ENCODE measurements around the gene SLC15A2. TPM values are rescaled to one million over a fixed set of nuclear protein-coding genes. Genes with fewer than 3 reads are reported as not detected.

SLC15A2 gene
- total and polyA plus RNA-seq, 4 experiments from 2014 or later: 0.15 to 4.3 (median 1.3) TPM

- no peak for DNase-seq
- ChIA-PET POLR2A (ENCODE audit: partially characterized antibody) (no interaction called here), CTCF (ENCODE audit: partially characterized antibody) (no interaction called here)
- intact Hi-C loops (cut with micrococcal nuclease): no loop called here
- H3K36me3 ChIP-seq (ENCODE audit: insufficient read depth, low read length): no peaks in the 10 kb centered on the region
- no peaks in the 10 kb centered on the region for H3K27me3 ChIP-seq (ENCODE audit: insufficient read depth, low read length)
- peaks cover 0 to 2% (median 0%) of the 10 kb centered on the region in 8 donors for H3K9me3 Mint-ChIP-seq
- peaks cover 2 to 4% of the 10 kb centered on the region in 2 donors for H3K36me3 Mint-ChIP-seq
- no peak overlapping the region for H3K4me3 Mint-ChIP-seq
- peak overlapping the region in 1 of 7 donors; percentile 39 for H3K27ac Mint-ChIP-seq
- H3K27ac ChIP-seq (ENCODE audit: low read depth, low read length): no peak overlapping the region
- no peaks in the 10 kb centered on the region for H3K9me3 ChIP-seq (ENCODE audit: control insufficient read depth in 1 of 2, low read length in 2 of 2)
- no peaks in the 10 kb centered on the region for H3K4me1 Mint-ChIP-seq
- H3K27me3 Mint-ChIP-seq: no peaks in the 10 kb centered on the region
- H3K4me3 ChIP-seq (ENCODE audit: low read length in 2 of 2): no peak overlapping the region
- no peaks in the 10 kb centered on the region for H3K4me1 ChIP-seq (ENCODE audit: insufficient read depth, low read length)
Measured at GRCh38 chr3:121896823-121897222, 2.6 kb downstream of the SLC15A2 start.

- Histone ChIP-seq H3K27ac (ENCODE audit: low read depth, low read length) (no peak overlapping the region), H3K27me3 (ENCODE audit: insufficient read depth, low read length) (no peaks in the 10 kb centered on the region), H3K4me1 (ENCODE audit: insufficient read depth, low read length) (no peaks in the 10 kb centered on the region), H3K4me3 (ENCODE audit: low read length in 2 of 2) (no peak overlapping the region), H3K9me3 (ENCODE audit: control insufficient read depth in 1 of 2, low read length in 2 of 2) (no peaks in the 10 kb centered on the region), H3K36me3 (ENCODE audit: insufficient read depth, low read length) (no peaks in the 10 kb centered on the region)
- Mint-ChIP-seq H3K27ac (peak overlapping the region in 1 of 7 donors; percentile 39), H3K9me3 (peaks cover 0 to 2% (median 0%) of the 10 kb centered on the region in 8 donors), H3K36me3 (peaks cover 3 to 4% of the 10 kb centered on the region in 2 donors), H3K4me3 (no peak overlapping the region), H3K27me3 (no peaks in the 10 kb centered on the region), H3K4me1 (no peaks in the 10 kb centered on the region)
- DNase-seq: no peak
- ChIA-PET POLR2A (ENCODE audit: partially characterized antibody) (no interaction called here), CTCF (ENCODE audit: partially characterized antibody) (no interaction called here)
- intact Hi-C loops (cut with micrococcal nuclease): no loop called here
Measured at GRCh38 chr3:121897296-121897695, 3.1 kb downstream of the SLC15A2 start.

GRCh38 chr3:121913305-121913990 lies 19.2 kb downstream of the SLC15A2 start:
- Mint-ChIP-seq H3K27ac (no peak overlapping the region), H3K9me3 (peaks cover 0 to 3% (median 2%) of the 10 kb centered on the region in 8 donors), H3K4me3 (no peak overlapping the region), H3K4me1 (no peaks in the 10 kb centered on the region), H3K27me3 (no peaks in the 10 kb centered on the region), H3K36me3 (peaks cover 8 to 57% of the 10 kb centered on the region in 2 donors)
- ChIA-PET POLR2A (ENCODE audit: partially characterized antibody) (no interaction called here), CTCF (ENCODE audit: partially characterized antibody) (no interaction called here)
- no peaks in the 10 kb centered on the region for H3K4me1 ChIP-seq (ENCODE audit: insufficient read depth, low read length)
- intact Hi-C loops (cut with micrococcal nuclease): no loop called here
- H3K27ac ChIP-seq (ENCODE audit: low read depth, low read length): no peak overlapping the region
- no peaks in the 10 kb centered on the region for H3K27me3 ChIP-seq (ENCODE audit: insufficient read depth, low read length)
- no peaks in the 10 kb centered on the region for H3K9me3 ChIP-seq (ENCODE audit: control insufficient read depth in 1 of 2, low read length in 2 of 2)
- H3K4me3 ChIP-seq (ENCODE audit: low read length in 2 of 2): no peak overlapping the region
- no peaks in the 10 kb centered on the region for H3K36me3 ChIP-seq (ENCODE audit: insufficient read depth, low read length)
- no peak for DNase-seq

- H3K27me3 ChIP-seq (ENCODE audit: insufficient read depth, low read length): no peaks in the 10 kb centered on the region
- intact Hi-C loops (cut with micrococcal nuclease): no loop called here
- POLR2A ChIA-PET (ENCODE audit: partially characterized antibody): no interaction called here
- Mint-ChIP-seq H3K36me3 (peaks cover 7 to 50% of the 10 kb centered on the region in 2 donors), H3K9me3 (peaks cover 0 to 2% (median 0%) of the 10 kb centered on the region in 8 donors), H3K27me3 (no peaks in the 10 kb centered on the region), H3K27ac (no peak overlapping the region), H3K4me1 (no peaks in the 10 kb centered on the region), H3K4me3 (no peak overlapping the region)
- no peaks in the 10 kb centered on the region for H3K9me3 ChIP-seq (ENCODE audit: control insufficient read depth in 1 of 2, low read length in 2 of 2)
- CTCF ChIA-PET (ENCODE audit: partially characterized antibody): no interaction called here
- no peak for DNase-seq
- H3K4me3 ChIP-seq (ENCODE audit: low read length in 2 of 2): no peak overlapping the region
- H3K27ac ChIP-seq (ENCODE audit: low read depth, low read length): no peak overlapping the region
- H3K36me3 ChIP-seq (ENCODE audit: insufficient read depth, low read length): no peaks in the 10 kb centered on the region
- H3K4me1 ChIP-seq (ENCODE audit: insufficient read depth, low read length): no peaks in the 10 kb centered on the region
Measured at GRCh38 chr3:121914081-121914998, 20.1 kb downstream of the SLC15A2 start.

GRCh38 chr3:121916189-121916588 lies 22.0 kb downstream of the SLC15A2 start:
- Histone ChIP-seq H3K4me1 (ENCODE audit: insufficient read depth, low read length) (no peaks in the 10 kb centered on the region), H3K27me3 (ENCODE audit: insufficient read depth, low read length) (no peaks in the 10 kb centered on the region), H3K9me3 (ENCODE audit: control insufficient read depth in 1 of 2, low read length in 2 of 2) (no peaks in the 10 kb centered on the region), H3K36me3 (ENCODE audit: insufficient read depth, low read length) (no peaks in the 10 kb centered on the region), H3K4me3 (ENCODE audit: low read length in 2 of 2) (no peak overlapping the region), H3K27ac (ENCODE audit: low read depth, low read length) (no peak overlapping the region)
- no peaks in the 10 kb centered on the region for H3K4me1 Mint-ChIP-seq
- H3K36me3 Mint-ChIP-seq: peaks cover 0 to 38% of the 10 kb centered on the region in 2 donors
- peaks cover 0 to 2% (median 0%) of the 10 kb centered on the region in 8 donors for H3K9me3 Mint-ChIP-seq
- intact Hi-C loops (cut with micrococcal nuclease): no loop called here
- ChIA-PET CTCF (ENCODE audit: partially characterized antibody) (no interaction called here), POLR2A (ENCODE audit: partially characterized antibody) (no interaction called here)
- no peak overlapping the region for H3K4me3 Mint-ChIP-seq
- H3K27me3 Mint-ChIP-seq: no peaks in the 10 kb centered on the region
- no peak overlapping the region for H3K27ac Mint-ChIP-seq
- no peak for DNase-seq

GRCh38 chr3:121918779-121919483 lies 24.7 kb downstream of the SLC15A2 start:
- Mint-ChIP-seq H3K27me3 (no peaks in the 10 kb centered on the region), H3K4me1 (no peaks in the 10 kb centered on the region), H3K27ac (no peak overlapping the region), H3K4me3 (no peak overlapping the region), H3K36me3 (peaks cover 1 to 32% of the 10 kb centered on the region in 2 donors), H3K9me3 (peaks cover 0 to 2% (median 0%) of the 10 kb centered on the region in 8 donors)
- intact Hi-C loops (cut with micrococcal nuclease): no loop called here
- ChIA-PET POLR2A (ENCODE audit: partially characterized antibody) (no interaction called here), CTCF (ENCODE audit: partially characterized antibody) (no interaction called here)
- peak in 1 of 5 donors; percentile 5 for DNase-seq
- Histone ChIP-seq H3K36me3 (ENCODE audit: insufficient read depth, low read length) (no peaks in the 10 kb centered on the region), H3K27ac (ENCODE audit: low read depth, low read length) (no peak overlapping the region), H3K9me3 (ENCODE audit: control insufficient read depth in 1 of 2, low read length in 2 of 2) (no peaks in the 10 kb centered on the region), H3K27me3 (ENCODE audit: insufficient read depth, low read length) (no peaks in the 10 kb centered on the region), H3K4me3 (ENCODE audit: low read length in 2 of 2) (no peak overlapping the region), H3K4me1 (ENCODE audit: insufficient read depth, low read length) (no peaks in the 10 kb centered on the region)

- Histone ChIP-seq H3K9me3 (ENCODE audit: control insufficient read depth in 1 of 2, low read length in 2 of 2) (no peaks in the 10 kb centered on the region), H3K27ac (ENCODE audit: low read depth, low read length) (no peak overlapping the region), H3K4me3 (ENCODE audit: low read length in 2 of 2) (no peak overlapping the region), H3K4me1 (ENCODE audit: insufficient read depth, low read length) (no peaks in the 10 kb centered on the region), H3K36me3 (ENCODE audit: insufficient read depth, low read length) (no peaks in the 10 kb centered on the region), H3K27me3 (ENCODE audit: insufficient read depth, low read length) (no peaks in the 10 kb centered on the region)
- CTCF ChIA-PET (ENCODE audit: partially characterized antibody): no interaction called here
- H3K27ac Mint-ChIP-seq: no peak overlapping the region
- no peaks in the 10 kb centered on the region for H3K4me1 Mint-ChIP-seq
- POLR2A ChIA-PET (ENCODE audit: partially characterized antibody): no interaction called here
- DNase-seq: no peak
- peaks cover 6 to 32% of the 10 kb centered on the region in 2 donors for H3K36me3 Mint-ChIP-seq
- intact Hi-C loops (cut with micrococcal nuclease): no loop called here
- peaks cover 0 to 2% (median 0%) of the 10 kb centered on the region in 8 donors for H3K9me3 Mint-ChIP-seq
- no peaks in the 10 kb centered on the region for H3K27me3 Mint-ChIP-seq
- H3K4me3 Mint-ChIP-seq: no peak overlapping the region
Measured at GRCh38 chr3:121924734-121925133, 30.5 kb downstream of the SLC15A2 start.
